ENCODE data around the gene DMAC2.
"Not testable (repeated sequence)": the region's sequence is repeated elsewhere in the genome, so short reads cannot be mapped to it uniquely, and the experiment has no call there.

DMAC2 gene

GRCh38 chr19:41398598-41398997 lies 41.1 kb downstream of the DMAC2 start:
- DNase-seq (ENCODE audit: low read depth), result no peak

GRCh38 chr19:41398050-41398418 lies 41.7 kb downstream of the DMAC2 start:
- no peak for DNase-seq (ENCODE audit: low read depth)

GRCh38 chr19:41397086-41398049 lies 42.3 kb downstream of the DMAC2 start, which contains the start of the genes BCKDHA and EXOSC5:
Gene BCKDHA, plus strand, starts transcription at chr19:41397818. Its CDS starts 10 bp downstream, at chr19:41397828.
Gene EXOSC5, minus strand, starts transcription at chr19:41397359. Its CDS starts 31 bp downstream, at chr19:41397328.
- DNase-seq (ENCODE audit: low read depth), result peak; percentile 99

- no peak for DNase-seq (ENCODE audit: low read depth)
Measured at GRCh38 chr19:41395355-41395754, 44.4 kb downstream of the DMAC2 start.

- no peak for DNase-seq (ENCODE audit: low read depth)
Measured at GRCh38 chr19:41392775-41393174, 46.9 kb downstream of the DMAC2 start.

- DNase-seq (ENCODE audit: low read depth), result no peak
Measured at GRCh38 chr19:41391618-41392017, 48.1 kb downstream of the DMAC2 start.

- DNase-seq (ENCODE audit: low read depth), result no peak
Measured at GRCh38 chr19:41386442-41386841, 53.3 kb downstream of the DMAC2 start.

- DNase-seq (ENCODE audit: low read depth), result no peak
Measured at GRCh38 chr19:41384351-41384750, 55.4 kb downstream of the DMAC2 start.

- not testable (repeated sequence) for DNase-seq (ENCODE audit: low read depth)
Measured at GRCh38 chr19:41381536-41381935, 58.2 kb downstream of the DMAC2 start.
